SIG-M5 (cell line): ENCODE data around the gene HADHA.
A peak's percentile ranks its signal among the peaks of the same experiment; 100 is the strongest.
"Not testable (repeated sequence)": the region's sequence is repeated elsewhere in the genome, so short reads cannot be mapped to it uniquely, and the experiment has no call there.

Source experiments
- DNase-seq: peaks from one replicate; lab custom pipeline; 2025; lab: John Stamatoyannopoulos, UW

Gene HADHA

GRCh38 chr2:26244309-26245230 lies at the start of gene HADHA, which contains the start of gene HADHB:
HADHA (minus strand) TSS chr2:26244632; CDS start chr2:26244596, 36 bp downstream.
HADHB (plus strand) TSS chr2:26244939; CDS start chr2:26254255, 9,316 bp downstream.
- peak; percentile 33 for DNase-seq

- no peak for DNase-seq
These were observed 48.2 kb upstream of the HADHA start for GRCh38 chr2:26292646-26293045.

GRCh38 chr2:26290001-26290400 lies 45.6 kb upstream of the HADHA start:
- DNase-seq: no peak

GRCh38 chr2:26285931-26286330 lies 41.5 kb upstream of the HADHA start:
- DNase-seq: no peak

GRCh38 chr2:26284132-26284531 lies 39.7 kb upstream of the HADHA start:
- no peak for DNase-seq

- no peak for DNase-seq
These were observed 39.2 kb upstream of the HADHA start for GRCh38 chr2:26283606-26284005.

GRCh38 chr2:26281226-26281625 lies 36.8 kb upstream of the HADHA start:
- no peak for DNase-seq

GRCh38 chr2:26279886-26280285 lies 35.5 kb upstream of the HADHA start:
- DNase-seq: no peak

GRCh38 chr2:26276484-26277227 lies 32.2 kb upstream of the HADHA start:
- DNase-seq: no peak

- no peak for DNase-seq
These were observed 29.7 kb upstream of the HADHA start for GRCh38 chr2:26274058-26274613.

- no peak for DNase-seq
These were observed 29.1 kb upstream of the HADHA start for GRCh38 chr2:26273501-26273900.

GRCh38 chr2:26270373-26270772 lies 25.9 kb upstream of the HADHA start:
- no peak for DNase-seq

GRCh38 chr2:26269571-26270158 lies 25.2 kb upstream of the HADHA start:
- no peak for DNase-seq

GRCh38 chr2:26268670-26269385 lies 24.4 kb upstream of the HADHA start:
- DNase-seq: not testable (repeated sequence)

GRCh38 chr2:26268213-26268612 lies 23.8 kb upstream of the HADHA start:
- DNase-seq: no peak

GRCh38 chr2:26258836-26259235 lies 14.4 kb upstream of the HADHA start:
- not testable (repeated sequence) for DNase-seq

- no peak for DNase-seq
These were observed 11.4 kb upstream of the HADHA start for GRCh38 chr2:26255759-26256384.

- DNase-seq: no peak
These were observed 7.5 kb upstream of the HADHA start for GRCh38 chr2:26251893-26252292.

- no peak for DNase-seq
These were observed 5.2 kb upstream of the HADHA start for GRCh38 chr2:26249625-26250024.

GRCh38 chr2:26246818-26247217 lies 2.4 kb upstream of the HADHA start:
- DNase-seq: peak; percentile 71

- no peak for DNase-seq
These were observed 1.4 kb upstream of the HADHA start for GRCh38 chr2:26245810-26246209.
